GM23338 (cell line): ENCODE measurements around the gene CSF1R. TPM values are rescaled to one million over a fixed set of nuclear protein-coding genes. Genes with fewer than 3 reads are reported as not detected.

ENCODE experiments used
- ATAC-seq: fragments of 200-7000 bp; cut with Tn5 transposase; 3 replicates; pipeline ENCODE4 v1.9.1; 2020
- DNase-seq: peaks from one replicate; pipeline ENCODE4 v3.0.0-alpha.2; 2015; ENCODE audit warnings: low spot score
- H2AFZ ChIP-seq: fragments of 200-600 bp; sonication (generic); 2 replicates; pipeline ENCODE4 v1.8.0; 2016; ENCODE audit warnings: antibody characterized with exemption, mild to moderate bottlenecking, moderate library complexity
- H3F3A ChIP-seq: fragments of 200-600 bp; sonication (generic); replicated peaks from 2 replicates; pipeline ENCODE4 v1.8.0; 2017; ENCODE audit warnings: antibody characterized with exemption, mixed run types, low read depth
- H3K27ac ChIP-seq: fragments of 200-600 bp; sonication (generic); 2 replicates; pipeline ENCODE4 v1.6.1; 2016; ENCODE audit warnings: low read depth
- H3K27me3 ChIP-seq: fragments of 200-600 bp; sonication (generic); 2 replicates; pipeline ENCODE4 v1.8.0; 2016; ENCODE audit warnings: mild to moderate bottlenecking, mixed run types, moderate library complexity; ENCODE audit not compliant: insufficient read depth
- H3K36me3 ChIP-seq: fragments of 200-600 bp; sonication (generic); 2 replicates; pipeline ENCODE4 v1.8.0; 2016; ENCODE audit warnings: mild to moderate bottlenecking; ENCODE audit not compliant: insufficient read depth
- H3K4me1 ChIP-seq: fragments of 200-600 bp; sonication (generic); 2 replicates; pipeline ENCODE4 v1.8.0; 2016; ENCODE audit warnings: mild to moderate bottlenecking, moderate library complexity; ENCODE audit not compliant: insufficient read depth
- H3K4me2 ChIP-seq: fragments of 200-600 bp; sonication (generic); 2 replicates; pipeline ENCODE4 v1.7.1; 2017; ENCODE audit warnings: mixed run types
- H3K4me3 ChIP-seq: fragments of 200-600 bp; sonication (generic); 2 replicates; pipeline ENCODE4 v1.6.1; 2016; ENCODE audit warnings: mixed run types
- H3K79me2 ChIP-seq: fragments of 200-600 bp; sonication (generic); replicated peaks from 2 replicates; pipeline ENCODE4 v1.8.0; 2017; ENCODE audit warnings: mild to moderate bottlenecking; ENCODE audit not compliant: insufficient read depth
- H3K9me2 ChIP-seq: fragments of 200-600 bp; sonication (generic); 2 replicates; pipeline ENCODE4 v1.8.0; 2017; ENCODE audit not compliant: insufficient read depth
- H4K20me1 ChIP-seq: fragments of 200-600 bp; sonication (generic); replicated peaks from 2 replicates; pipeline ENCODE4 v1.8.0; 2017; ENCODE audit warnings: mild to moderate bottlenecking; ENCODE audit not compliant: insufficient read depth
- H3K27ac Mint-ChIP-seq: 2 replicates; pipeline ENCODE4 v1.8.0; 2020; ENCODE audit warnings: inconsistent platforms, mild to moderate bottlenecking, moderate library complexity, mixed read lengths
- H3K27me3 Mint-ChIP-seq: 3 replicates; pipeline ENCODE4 v1.8.0; 2022; ENCODE audit warnings: low read depth, mild to moderate bottlenecking, moderate library complexity, mixed read lengths, inconsistent platforms; ENCODE audit not compliant: insufficient read depth, poor library complexity
- H3K36me3 Mint-ChIP-seq: 3 replicates; pipeline ENCODE4 v1.8.0; 2021; ENCODE audit warnings: low read depth, mild to moderate bottlenecking, inconsistent platforms, moderate library complexity, mixed read lengths
- H3K4me1 Mint-ChIP-seq: 3 replicates; pipeline ENCODE4 v1.8.0; 2020; ENCODE audit warnings: mild to moderate bottlenecking, inconsistent platforms, mixed read lengths
- H3K4me3 Mint-ChIP-seq: 3 replicates; pipeline ENCODE4 v1.8.0; 2021; ENCODE audit warnings: moderate library complexity, mild to moderate bottlenecking, inconsistent platforms, mixed read lengths
- H3K9me3 Mint-ChIP-seq: 3 replicates; pipeline ENCODE4 v1.8.0; 2020; ENCODE audit warnings: moderate library complexity, mild to moderate bottlenecking, inconsistent platforms, mixed read lengths
- CREB1 ChIP-seq: fragments of 250-450 bp; sonication (Bioruptor Pico); IDR thresholded peaks from 2 replicates; pipeline ENCODE4 v1.5.0; 2020; ENCODE audit warnings: low read depth, mild to moderate bottlenecking, moderate library complexity
- ETS1 ChIP-seq: IDR thresholded peaks from 2 replicates; pipeline ENCODE4 v1.6.1; 2016; ENCODE audit warnings: antibody characterized with exemption
- EZH2 ChIP-seq: fragments of 200-600 bp; sonication (generic); IDR thresholded peaks from one replicate; pipeline ENCODE4 v1.8.0; 2017; ENCODE audit warnings: antibody characterized with exemption, mild to moderate bottlenecking, low read depth; ENCODE audit not compliant: unreplicated experiment
- EZH2phosphoT487 ChIP-seq: fragments of 200-600 bp; sonication (generic); IDR thresholded peaks from one replicate; pipeline ENCODE4 v1.8.1; 2018; ENCODE audit warnings: antibody characterized with exemption; ENCODE audit not compliant: unreplicated experiment
- JUNB ChIP-seq: IDR thresholded peaks from one replicate; pipeline ENCODE4 v1.6.1; 2016; ENCODE audit warnings: antibody characterized with exemption; ENCODE audit not compliant: unreplicated experiment
- NANOG ChIP-seq: IDR thresholded peaks from 2 replicates; pipeline ENCODE4 v1.6.1; 2016; ENCODE audit warnings: antibody characterized with exemption, borderline replicate concordance
- POLR2AphosphoS5 ChIP-seq: IDR thresholded peaks from 2 replicates; pipeline ENCODE4 v1.6.1; 2016; ENCODE audit warnings: antibody characterized with exemption, low read depth
- STAT1 ChIP-seq: IDR thresholded peaks from one replicate; pipeline ENCODE4 v1.6.1; 2016; ENCODE audit warnings: antibody characterized with exemption; ENCODE audit not compliant: unreplicated experiment
- ZNF114 ChIP-seq: fragments of 250-450 bp; sonication (Bioruptor Pico); IDR thresholded peaks from 2 replicates; pipeline ENCODE4 v1.5.0; 2020; ENCODE audit warnings: mild to moderate bottlenecking, moderate library complexity
- ZNF331 ChIP-seq: fragments of 250-450 bp; sonication (Bioruptor Pico); IDR thresholded peaks from 2 replicates; pipeline ENCODE4 v1.5.0; 2020; ENCODE audit warnings: low read depth, mild to moderate bottlenecking, moderate library complexity
- ZNF462 ChIP-seq: fragments of 250-450 bp; sonication (Bioruptor Pico); IDR thresholded peaks from 2 replicates; pipeline ENCODE4 v1.5.0; 2020; ENCODE audit warnings: mild to moderate bottlenecking, moderate library complexity
- polyA plus RNA-seq: library from polyadenylated mRNA; unstranded; fragments of >200 nt; fragmentation: Nextera tagmentation; extraction: Ambion mirVana; gene quantifications from 2 replicates; pipeline ENCODE4 v1.2.1, GENCODE V29; 2016
- total RNA-seq: library from RNA; depleted of rRNA; stranded (reverse); fragments of >200 nt; shearing (Covaris generic); gene quantifications from 2 replicates; pipeline ENCODE4 v1.2.3, GENCODE V29; 2014
- TF ChIP-seq, protein P1 (sequence below), 2 experiments: fragments of 200-600 bp in 1 of 2; sonication (generic) in 1 of 2; conservative IDR thresholded peaks; 2 replicates each; pipeline versions ENCODE4 v1.5.1 to v1.6.1; 2016 to 2017; ENCODE audit warnings: antibody characterized with exemption in 2 of 2, low read depth in 2 of 2, mild to moderate bottlenecking in 2 of 2, moderate library complexity in 1 of 2
- TF ChIP-seq, protein P2 (sequence below): IDR thresholded peaks from one replicate; pipeline ENCODE4 v1.6.1; 2018; ENCODE audit warnings: antibody characterized with exemption; ENCODE audit not compliant: unreplicated experiment

CSF1R gene
- total and polyA plus RNA-seq, 2 experiments from 2014 or later: 0.21 TPM; not detected in 1

GRCh38 chr5:150070821-150071220 lies 15.5 kb downstream of the CSF1R start:
- H3K4me1 ChIP-seq: no peaks in the 10 kb centered on the region
- H3K9me3 Mint-ChIP-seq: no peaks in the 10 kb centered on the region
- DNase-seq (no peak), ATAC-seq (no peak)
- no peak overlapping the region for H2AFZ ChIP-seq
- H3K27ac Mint-ChIP-seq: no peak overlapping the region
- H3K4me2 ChIP-seq: no peak overlapping the region
- H3K4me3 Mint-ChIP-seq: no peak overlapping the region
- TF ChIP-seq ZNF331 (CRISPR knock-in tag): no peak
- TF ChIP-seq POLR2AphosphoS5: no peak
- no peak for TF ChIP-seq STAT1
- no peak for TF ChIP-seq ETS1
- no peak for TF ChIP-seq ZNF462
- TF ChIP-seq EZH2phosphoT487: no peak
- TF ChIP-seq, protein P1, sequence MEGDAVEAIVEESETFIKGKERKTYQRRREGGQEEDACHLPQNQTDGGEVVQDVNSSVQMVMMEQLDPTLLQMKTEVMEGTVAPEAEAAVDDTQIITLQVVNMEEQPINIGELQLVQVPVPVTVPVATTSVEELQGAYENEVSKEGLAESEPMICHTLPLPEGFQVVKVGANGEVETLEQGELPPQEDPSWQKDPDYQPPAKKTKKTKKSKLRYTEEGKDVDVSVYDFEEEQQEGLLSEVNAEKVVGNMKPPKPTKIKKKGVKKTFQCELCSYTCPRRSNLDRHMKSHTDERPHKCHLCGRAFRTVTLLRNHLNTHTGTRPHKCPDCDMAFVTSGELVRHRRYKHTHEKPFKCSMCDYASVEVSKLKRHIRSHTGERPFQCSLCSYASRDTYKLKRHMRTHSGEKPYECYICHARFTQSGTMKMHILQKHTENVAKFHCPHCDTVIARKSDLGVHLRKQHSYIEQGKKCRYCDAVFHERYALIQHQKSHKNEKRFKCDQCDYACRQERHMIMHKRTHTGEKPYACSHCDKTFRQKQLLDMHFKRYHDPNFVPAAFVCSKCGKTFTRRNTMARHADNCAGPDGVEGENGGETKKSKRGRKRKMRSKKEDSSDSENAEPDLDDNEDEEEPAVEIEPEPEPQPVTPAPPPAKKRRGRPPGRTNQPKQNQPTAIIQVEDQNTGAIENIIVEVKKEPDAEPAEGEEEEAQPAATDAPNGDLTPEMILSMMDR (conservative IDR thresholded peaks at IDR 0.05; ENCODE audit: low read depth in 2 of 2): no peak
- TF ChIP-seq JUNB: no peak
- TF ChIP-seq NANOG: no peak
- no peak for TF ChIP-seq CREB1 (CRISPR knock-in tag)
- TF ChIP-seq EZH2: no peak
- TF ChIP-seq, protein P2, sequence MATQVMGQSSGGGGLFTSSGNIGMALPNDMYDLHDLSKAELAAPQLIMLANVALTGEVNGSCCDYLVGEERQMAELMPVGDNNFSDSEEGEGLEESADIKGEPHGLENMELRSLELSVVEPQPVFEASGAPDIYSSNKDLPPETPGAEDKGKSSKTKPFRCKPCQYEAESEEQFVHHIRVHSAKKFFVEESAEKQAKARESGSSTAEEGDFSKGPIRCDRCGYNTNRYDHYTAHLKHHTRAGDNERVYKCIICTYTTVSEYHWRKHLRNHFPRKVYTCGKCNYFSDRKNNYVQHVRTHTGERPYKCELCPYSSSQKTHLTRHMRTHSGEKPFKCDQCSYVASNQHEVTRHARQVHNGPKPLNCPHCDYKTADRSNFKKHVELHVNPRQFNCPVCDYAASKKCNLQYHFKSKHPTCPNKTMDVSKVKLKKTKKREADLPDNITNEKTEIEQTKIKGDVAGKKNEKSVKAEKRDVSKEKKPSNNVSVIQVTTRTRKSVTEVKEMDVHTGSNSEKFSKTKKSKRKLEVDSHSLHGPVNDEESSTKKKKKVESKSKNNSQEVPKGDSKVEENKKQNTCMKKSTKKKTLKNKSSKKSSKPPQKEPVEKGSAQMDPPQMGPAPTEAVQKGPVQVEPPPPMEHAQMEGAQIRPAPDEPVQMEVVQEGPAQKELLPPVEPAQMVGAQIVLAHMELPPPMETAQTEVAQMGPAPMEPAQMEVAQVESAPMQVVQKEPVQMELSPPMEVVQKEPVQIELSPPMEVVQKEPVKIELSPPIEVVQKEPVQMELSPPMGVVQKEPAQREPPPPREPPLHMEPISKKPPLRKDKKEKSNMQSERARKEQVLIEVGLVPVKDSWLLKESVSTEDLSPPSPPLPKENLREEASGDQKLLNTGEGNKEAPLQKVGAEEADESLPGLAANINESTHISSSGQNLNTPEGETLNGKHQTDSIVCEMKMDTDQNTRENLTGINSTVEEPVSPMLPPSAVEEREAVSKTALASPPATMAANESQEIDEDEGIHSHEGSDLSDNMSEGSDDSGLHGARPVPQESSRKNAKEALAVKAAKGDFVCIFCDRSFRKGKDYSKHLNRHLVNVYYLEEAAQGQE: no peak
- TF ChIP-seq ZNF114 (CRISPR knock-in tag): no peak
- no peaks in the 10 kb centered on the region for H3K36me3 ChIP-seq
- no peaks in the 10 kb centered on the region for H4K20me1 ChIP-seq
- peaks cover 4% of the 10 kb centered on the region; the same call in 1 of the 2 replicates for H3K9me2 ChIP-seq
- no peaks in the 10 kb centered on the region for H3K4me1 Mint-ChIP-seq
- H3K36me3 Mint-ChIP-seq: no peaks in the 10 kb centered on the region
- no peak overlapping the region for H3K4me3 ChIP-seq
- H3K27me3 ChIP-seq: no peaks in the 10 kb centered on the region
- no peaks in the 10 kb centered on the region for H3F3A ChIP-seq
- peaks cover 3% of the 10 kb centered on the region for H3K27me3 Mint-ChIP-seq
- no peaks in the 10 kb centered on the region for H3K79me2 ChIP-seq
- no peak overlapping the region for H3K27ac ChIP-seq
